Astrocyte of the spinal cord (primary cell): ENCODE results near the gene FASN.
"Not testable (repeated sequence)": the region's sequence is repeated elsewhere in the genome, so short reads cannot be mapped to it uniquely, and the experiment has no call there.

Experiments
- DNase-seq: peaks from one replicate; pipeline ENCODE4 v3.0.0; 2011; ENCODE audit warnings: low read depth, low spot score
- H3K4me3 ChIP-seq: 2 replicates; pipeline ENCODE4 v1.5.1; 2011; ENCODE audit warnings: low read depth, mild to moderate bottlenecking, low read length, moderate library complexity
- in situ Hi-C: cut with HindIII; loops from 2 replicates; pipeline ENCODE4 v1.10.0; 2017; ENCODE audit warnings: low sequenced_read_pairs
- TF ChIP-seq, protein P1 (sequence below): IDR thresholded peaks from 2 replicates; pipeline ENCODE4 v1.5.1; 2012; ENCODE audit warnings: low read depth, mild to moderate bottlenecking, low read length, inconsistent platforms

FASN gene

DNA sequence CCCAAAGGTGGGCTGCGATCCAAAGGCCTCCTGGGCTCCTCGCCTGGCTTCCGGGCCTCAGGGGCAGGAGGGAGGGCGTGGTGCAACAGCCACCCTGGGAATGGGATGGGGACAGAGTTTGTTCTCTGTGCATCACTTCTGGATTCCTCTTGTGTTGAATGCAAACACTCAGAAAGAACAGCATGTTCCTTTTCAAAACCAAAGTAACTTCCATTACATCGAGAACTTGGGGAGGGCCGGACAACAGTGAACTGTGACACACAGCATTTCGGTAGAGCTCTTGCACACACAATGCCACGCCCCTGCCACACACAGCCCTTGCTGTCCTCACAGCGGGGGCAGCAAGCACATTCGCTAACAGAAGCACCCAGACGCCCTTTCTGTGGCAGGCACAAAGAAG is 36.1 kb upstream of the FASN start:
- DNase-seq = no peak
- in situ Hi-C loops = no loop called here
- TF ChIP-seq, protein P1, sequence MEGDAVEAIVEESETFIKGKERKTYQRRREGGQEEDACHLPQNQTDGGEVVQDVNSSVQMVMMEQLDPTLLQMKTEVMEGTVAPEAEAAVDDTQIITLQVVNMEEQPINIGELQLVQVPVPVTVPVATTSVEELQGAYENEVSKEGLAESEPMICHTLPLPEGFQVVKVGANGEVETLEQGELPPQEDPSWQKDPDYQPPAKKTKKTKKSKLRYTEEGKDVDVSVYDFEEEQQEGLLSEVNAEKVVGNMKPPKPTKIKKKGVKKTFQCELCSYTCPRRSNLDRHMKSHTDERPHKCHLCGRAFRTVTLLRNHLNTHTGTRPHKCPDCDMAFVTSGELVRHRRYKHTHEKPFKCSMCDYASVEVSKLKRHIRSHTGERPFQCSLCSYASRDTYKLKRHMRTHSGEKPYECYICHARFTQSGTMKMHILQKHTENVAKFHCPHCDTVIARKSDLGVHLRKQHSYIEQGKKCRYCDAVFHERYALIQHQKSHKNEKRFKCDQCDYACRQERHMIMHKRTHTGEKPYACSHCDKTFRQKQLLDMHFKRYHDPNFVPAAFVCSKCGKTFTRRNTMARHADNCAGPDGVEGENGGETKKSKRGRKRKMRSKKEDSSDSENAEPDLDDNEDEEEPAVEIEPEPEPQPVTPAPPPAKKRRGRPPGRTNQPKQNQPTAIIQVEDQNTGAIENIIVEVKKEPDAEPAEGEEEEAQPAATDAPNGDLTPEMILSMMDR = no peak

DNA sequence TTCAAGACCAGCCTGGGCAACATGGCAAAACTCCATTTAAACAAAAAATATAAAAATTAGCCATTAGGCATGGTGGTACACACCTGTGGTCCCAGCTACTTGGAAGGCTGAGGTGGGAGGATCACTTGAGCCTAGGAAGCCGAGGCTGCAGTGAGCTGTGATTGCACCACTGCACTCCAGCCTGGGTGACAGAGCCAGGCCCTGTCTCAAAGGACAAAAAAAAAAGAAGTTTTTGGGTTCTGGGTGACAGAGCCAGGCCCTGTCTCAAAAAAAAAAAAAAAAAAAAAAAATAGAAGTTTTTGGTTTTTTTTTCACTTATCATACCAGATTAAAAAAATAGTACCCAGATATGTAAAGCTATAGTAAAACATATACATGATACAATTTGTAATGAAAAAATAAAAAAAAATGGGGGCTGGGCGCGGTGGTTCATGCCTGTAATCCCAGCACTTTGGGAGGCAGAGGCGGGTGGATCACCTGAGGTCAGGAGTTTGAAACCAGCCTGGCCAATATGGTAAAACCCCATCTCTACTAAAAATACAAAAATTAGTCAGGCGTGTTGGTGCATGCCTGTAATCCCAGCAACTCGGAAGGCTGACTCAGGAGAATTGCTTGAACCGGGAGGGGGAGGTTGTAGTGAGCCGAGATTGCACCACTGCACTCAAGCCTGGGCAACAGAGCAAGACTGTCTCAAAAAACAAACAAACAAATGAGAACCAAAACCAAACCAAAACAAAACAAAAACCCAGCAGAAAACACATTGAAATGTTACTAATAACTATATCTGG is 35.3 kb upstream of the FASN start:
- peak; percentile 22 for DNase-seq
- H3K4me3 ChIP-seq, in situ Hi-C loops: not testable (repeated sequence)

More for the DNA sequence above, 36.1 kb upstream of the FASN start:
- no peak overlapping the region for H3K4me3 ChIP-seq

DNA sequence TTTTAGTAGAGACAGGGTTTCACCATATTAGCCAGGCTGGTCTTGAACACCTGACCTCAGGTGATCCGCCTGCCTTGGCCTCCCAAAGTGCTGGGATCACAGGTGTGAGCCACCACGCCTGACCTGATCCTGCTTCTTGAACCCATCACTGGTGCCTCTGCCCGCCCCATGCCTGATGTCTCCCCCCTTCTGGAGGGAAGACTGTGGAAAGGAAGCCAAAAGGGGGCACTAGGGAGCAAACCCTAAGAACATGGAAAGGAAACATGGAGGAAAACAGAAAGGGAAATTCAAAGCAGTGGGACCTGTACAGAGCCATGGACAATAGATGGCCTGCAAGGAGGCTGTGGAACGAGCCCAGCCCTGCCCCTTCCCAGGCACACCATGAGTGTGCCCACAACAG is 31.1 kb upstream of the FASN start:
- in situ Hi-C loops = no loop called here
- H3K4me3 ChIP-seq = no peak overlapping the region
- TF ChIP-seq, protein P1 = no peak
- no peak for DNase-seq

DNA sequence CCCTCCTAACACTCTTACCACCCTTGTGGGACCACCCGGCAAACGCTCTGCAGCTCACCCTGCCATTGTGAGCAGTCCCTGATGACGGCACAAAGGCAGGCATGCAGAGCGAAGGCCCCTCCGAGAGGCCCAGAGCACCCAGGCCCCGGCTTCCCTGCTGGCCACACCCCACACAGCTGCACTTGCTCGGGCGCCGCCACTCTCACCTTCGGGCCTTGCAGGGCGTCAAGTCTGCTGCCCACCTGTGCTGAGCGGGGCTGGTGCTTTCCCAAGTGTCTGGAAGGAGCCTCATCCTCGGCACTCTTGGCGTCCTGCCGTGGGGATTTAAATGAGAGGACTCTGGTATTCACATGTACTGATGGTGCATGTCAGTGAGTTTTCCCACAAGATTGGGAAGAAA is 30.3 kb upstream of the FASN start:
- DNase-seq = no peak
- in situ Hi-C loops = no loop called here
- H3K4me3 ChIP-seq = no peak overlapping the region

DNA sequence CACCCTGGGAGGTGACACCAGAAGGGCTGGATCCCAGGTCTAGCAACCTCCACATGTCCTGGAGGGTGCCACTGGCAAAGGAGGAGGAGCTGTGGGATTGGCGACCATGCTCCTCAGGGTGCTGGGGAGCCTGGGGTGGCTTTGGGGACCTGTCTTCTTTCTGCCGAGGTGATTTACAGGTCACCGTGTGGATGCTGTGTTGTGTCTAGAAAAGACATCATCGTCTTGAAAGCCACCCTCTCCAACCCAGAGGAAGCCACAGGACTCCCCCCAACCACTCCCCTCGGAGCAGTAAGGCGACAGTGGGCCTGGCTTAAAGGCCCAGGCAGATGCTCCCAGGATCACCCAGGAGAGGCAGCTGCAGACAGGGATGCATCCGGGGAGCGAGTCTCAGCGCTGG is 29.7 kb upstream of the FASN start:
- no peak for DNase-seq
- TF ChIP-seq, protein P1 = no peak
- H3K4me3 ChIP-seq = no peak overlapping the region
- in situ Hi-C loops = no loop called here

More for the DNA sequence above, 30.3 kb upstream of the FASN start:
- TF ChIP-seq, protein P1 = no peak

DNA sequence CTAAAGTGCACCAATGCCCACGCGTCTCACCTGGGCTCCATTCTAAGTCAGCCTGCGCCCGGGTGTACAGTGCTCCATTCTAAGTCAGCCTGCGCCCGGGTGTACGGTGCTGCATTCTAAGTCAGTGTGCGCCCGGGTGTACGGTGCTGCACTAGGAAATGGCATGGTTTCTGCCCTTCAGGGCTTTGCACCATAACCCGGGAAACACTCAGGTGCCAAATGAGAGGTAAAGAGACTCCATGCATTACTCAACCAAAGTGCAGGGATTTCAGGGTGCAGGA is 29.2 kb upstream of the FASN start:
- no peak overlapping the region for H3K4me3 ChIP-seq
- TF ChIP-seq, protein P1 = no peak
- no peak for DNase-seq
- in situ Hi-C loops = no loop called here

DNA sequence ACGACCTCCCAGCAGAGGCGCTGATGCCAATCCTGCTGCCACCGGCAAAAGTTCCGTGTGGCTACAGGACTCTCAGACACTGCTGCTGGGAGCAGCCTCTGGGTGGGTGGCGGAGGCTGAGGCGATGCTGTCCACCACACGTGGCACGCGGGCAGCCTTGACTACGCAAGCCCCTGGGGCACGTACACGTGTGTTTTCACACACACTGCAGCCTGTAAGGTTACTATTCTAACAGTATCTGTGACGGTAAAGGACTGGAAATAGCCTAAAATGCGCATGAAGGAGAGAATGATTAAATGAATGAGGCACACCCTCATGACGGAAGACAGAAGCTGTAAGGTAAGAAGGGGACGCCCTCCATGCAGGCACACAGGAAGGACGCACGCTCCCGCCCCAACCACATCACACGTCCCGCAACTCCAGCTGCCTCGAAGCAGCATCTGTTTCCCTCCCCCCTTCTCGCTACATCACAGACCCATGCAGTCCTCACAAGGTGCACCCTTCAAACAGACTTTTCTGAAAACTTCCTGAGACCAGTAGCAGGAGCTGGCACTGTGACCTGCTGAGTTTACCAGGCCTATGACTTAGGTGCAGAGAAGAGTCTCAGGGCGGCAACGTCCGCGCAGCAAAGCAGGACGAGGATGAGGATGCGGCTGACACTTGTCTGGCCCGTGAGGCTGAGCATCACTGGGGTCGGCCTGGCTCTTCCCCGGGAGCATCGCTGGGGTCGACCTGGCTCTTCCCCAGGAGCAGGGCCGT is 28.7 kb upstream of the FASN start:
- no peak for DNase-seq

More for the DNA sequence above, 28.7 kb upstream of the FASN start:
- in situ Hi-C loops = no loop called here
- no peak overlapping the region for H3K4me3 ChIP-seq
- TF ChIP-seq, protein P1 = no peak
